HepG2 (cell line): ENCODE results near the gene FBXO33. TPM values are rescaled to one million over a fixed set of nuclear protein-coding genes. Genes with fewer than 3 reads are reported as not detected.

Source experiments
- FOXP4 ChIP-seq: sonication (generic); formaldehyde crosslinking; IDR thresholded peaks from 2 replicates; pipeline ENCODE4 v1.4.0; 2020; ENCODE audit warnings: missing genetic modification reagents
- NFATC3 ChIP-seq: sonication (generic); formaldehyde crosslinking; IDR thresholded peaks from 2 replicates; pipeline ENCODE4 v1.5.1; 2020; ENCODE audit warnings: mild to moderate bottlenecking, missing genetic modification reagents
- PCBP1 ChIP-seq: fragments of 200-400 bp; formaldehyde crosslinking; IDR thresholded peaks from 2 replicates; pipeline ENCODE4 v1.6.1; 2017; ENCODE audit warnings: mild to moderate bottlenecking, low read depth, low read length, borderline replicate concordance
- PRDM4 ChIP-seq: sonication (generic); formaldehyde crosslinking; IDR thresholded peaks from 2 replicates; pipeline ENCODE4 v1.9.0; 2021; ENCODE audit warnings: missing genetic modification reagents, borderline replicate concordance
- RCOR2 ChIP-seq: IDR thresholded peaks from 2 replicates; pipeline ENCODE4 v1.6.1; 2016; ENCODE audit warnings: missing biosample characterization, missing genetic modification reagents
- RFXAP ChIP-seq: sonication (generic); formaldehyde crosslinking; IDR thresholded peaks from 2 replicates; pipeline ENCODE4 v1.4.0; 2020; ENCODE audit warnings: missing genetic modification reagents, borderline replicate concordance
- TBX3 ChIP-seq: fragments of 450-650 bp; IDR thresholded peaks from 2 replicates; pipeline ENCODE4 v1.6.1; 2017; ENCODE audit warnings: antibody characterized with exemption, mild to moderate bottlenecking, inconsistent platforms, borderline replicate concordance
- TOE1 ChIP-seq: sonication (generic); formaldehyde crosslinking; IDR thresholded peaks from 2 replicates; pipeline ENCODE4 v1.4.0; 2020; ENCODE audit warnings: mild to moderate bottlenecking, missing genetic modification reagents
- ZEB1 ChIP-seq: IDR thresholded peaks from 2 replicates; pipeline ENCODE4 v1.6.1; 2012; ENCODE audit warnings: mild to moderate bottlenecking, low read depth, inconsistent platforms; ENCODE audit not compliant: insufficient replicate concordance
- ZFP36L2 ChIP-seq: sonication (generic); formaldehyde crosslinking; IDR thresholded peaks from 2 replicates; pipeline ENCODE4 v1.4.0; 2020; ENCODE audit warnings: missing genetic modification reagents
- ZNF580 ChIP-seq: IDR thresholded peaks from 2 replicates; pipeline ENCODE4 v1.6.1; 2016; ENCODE audit warnings: low read depth, borderline replicate concordance
- ZNF605 ChIP-seq: sonication (generic); formaldehyde crosslinking; IDR thresholded peaks from 2 replicates; pipeline ENCODE4 v1.8.0; 2022; ENCODE audit warnings: mild to moderate bottlenecking, missing genetic modification reagents
- ZNF749 ChIP-seq: sonication (generic); formaldehyde crosslinking; IDR thresholded peaks from 2 replicates; pipeline ENCODE4 v1.8.0; 2022; ENCODE audit warnings: mild to moderate bottlenecking, missing genetic modification reagents, moderate library complexity, borderline replicate concordance
- polyA plus RNA-seq, 8 experiments: library from polyadenylated mRNA; depleted of rRNA in 3 of 8; stranded (reverse) in 7 of 8; unstranded in 1 of 8; fragments of >200 nt; fragmentation: Illumina TruSeq in 4 of 8; extraction: Trizol in 4 of 8; gene quantifications; 2 replicates each; pipeline versions ENCODE4 v1.2.1 to v1.2.3, GENCODE V29; 2011 to 2016; ENCODE audit warnings: low read depth in 4 of 8, missing spikeins in 1 of 8, mixed read lengths in 1 of 8; ENCODE audit not compliant: insufficient read depth in 1 of 8
- total RNA-seq, 5 experiments: library from RNA; depleted of rRNA; stranded (reverse); fragments of >200 nt; fragmentation: Illumina TruSeq; extraction: Trizol; gene quantifications; 2 replicates each; pipeline ENCODE4 v1.2.3, GENCODE V29; 2016; ENCODE audit warnings: low read depth in 1 of 5
- TF ChIP-seq, protein P1 (sequence below): sonication (generic); formaldehyde crosslinking; IDR thresholded peaks from 2 replicates; pipeline ENCODE4 v1.8.1; 2022; ENCODE audit warnings: low read depth, mild to moderate bottlenecking, missing genetic modification reagents
- TF ChIP-seq, protein P2 (sequence below): sonication (generic); formaldehyde crosslinking; IDR thresholded peaks from 2 replicates; pipeline ENCODE4 v1.8.1; 2023; ENCODE audit warnings: mild to moderate bottlenecking, moderate library complexity, missing genetic modification reagents
- TF ChIP-seq, protein P3 (sequence below): sonication (generic); formaldehyde crosslinking; conservative IDR thresholded peaks from 2 replicates; pipeline ENCODE4 v1.4.0; 2020; ENCODE audit warnings: missing genetic modification reagents

The FBXO33 gene
- total and polyA plus RNA-seq, 2 of the 13 experiments (the other 11 are each of a cell fraction or from before 2014, with no cell fraction given) = 15.5 to 16.9 TPM

- TF ChIP-seq, protein P1, sequence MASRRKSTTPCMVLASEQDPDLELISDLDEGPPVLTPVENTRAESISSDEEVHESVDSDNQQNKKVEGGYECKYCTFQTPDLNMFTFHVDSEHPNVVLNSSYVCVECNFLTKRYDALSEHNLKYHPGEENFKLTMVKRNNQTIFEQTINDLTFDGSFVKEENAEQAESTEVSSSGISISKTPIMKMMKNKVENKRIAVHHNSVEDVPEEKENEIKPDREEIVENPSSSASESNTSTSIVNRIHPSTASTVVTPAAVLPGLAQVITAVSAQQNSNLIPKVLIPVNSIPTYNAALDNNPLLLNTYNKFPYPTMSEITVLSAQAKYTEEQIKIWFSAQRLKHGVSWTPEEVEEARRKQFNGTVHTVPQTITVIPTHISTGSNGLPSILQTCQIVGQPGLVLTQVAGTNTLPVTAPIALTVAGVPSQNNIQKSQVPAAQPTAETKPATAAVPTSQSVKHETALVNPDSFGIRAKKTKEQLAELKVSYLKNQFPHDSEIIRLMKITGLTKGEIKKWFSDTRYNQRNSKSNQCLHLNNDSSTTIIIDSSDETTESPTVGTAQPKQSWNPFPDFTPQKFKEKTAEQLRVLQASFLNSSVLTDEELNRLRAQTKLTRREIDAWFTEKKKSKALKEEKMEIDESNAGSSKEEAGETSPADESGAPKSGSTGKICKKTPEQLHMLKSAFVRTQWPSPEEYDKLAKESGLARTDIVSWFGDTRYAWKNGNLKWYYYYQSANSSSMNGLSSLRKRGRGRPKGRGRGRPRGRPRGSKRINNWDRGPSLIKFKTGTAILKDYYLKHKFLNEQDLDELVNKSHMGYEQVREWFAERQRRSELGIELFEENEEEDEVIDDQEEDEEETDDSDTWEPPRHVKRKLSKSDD (CRISPR knock-in tag) = peak; percentile 86
- TF ChIP-seq, protein P2, sequence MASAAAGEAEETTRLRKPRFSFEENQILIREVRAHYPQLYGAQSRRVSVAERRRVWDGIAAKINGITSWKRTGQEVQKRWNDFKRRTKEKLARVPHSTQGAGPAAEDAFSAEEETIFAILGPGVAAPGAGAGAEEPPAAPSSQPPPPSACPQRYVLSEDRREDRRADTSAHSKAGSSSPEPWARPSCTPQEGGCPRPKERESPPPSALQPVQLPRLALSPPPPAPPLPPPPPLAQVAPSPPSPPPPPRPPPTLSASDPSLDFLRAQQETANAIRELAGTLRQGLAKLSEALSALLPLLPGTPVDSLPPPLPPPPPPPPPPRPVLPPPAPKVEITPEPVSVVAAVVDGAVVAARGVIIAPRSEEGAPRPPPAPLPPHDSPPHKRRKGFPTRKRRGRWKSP (CRISPR knock-in tag) = no peak
- TF ChIP-seq TBX3 (no peak), ZNF605 (CRISPR knock-in tag) (no peak; the same call in 1 of the 2 replicates), TOE1 (CRISPR knock-in tag) (peak; percentile 79; the same call in 1 of the 2 replicates), PCBP1 (peak; percentile 99), ZNF580 (CRISPR knock-in tag) (peak; percentile 96; the same call in 1 of the 2 replicates), NFATC3 (CRISPR knock-in tag) (peak; percentile 80; the same call in 1 of the 2 replicates), ZNF749 (peak; percentile 80; the same call in 1 of the 2 replicates), PRDM4 (0 out of 2 replicates have a peak, but pooled peaks have one; percentile 79), ZFP36L2 (peak; percentile 73; the same call in 1 of the 2 replicates), RFXAP (CRISPR knock-in tag) (peak; percentile 58; the same call in 1 of the 2 replicates), FOXP4 (peak; percentile 71), RCOR2 (CRISPR knock-in tag) (0 out of 2 replicates have a peak, but pooled peaks have one; percentile 15), ZEB1 (no peak)
- TF ChIP-seq, protein P3, sequence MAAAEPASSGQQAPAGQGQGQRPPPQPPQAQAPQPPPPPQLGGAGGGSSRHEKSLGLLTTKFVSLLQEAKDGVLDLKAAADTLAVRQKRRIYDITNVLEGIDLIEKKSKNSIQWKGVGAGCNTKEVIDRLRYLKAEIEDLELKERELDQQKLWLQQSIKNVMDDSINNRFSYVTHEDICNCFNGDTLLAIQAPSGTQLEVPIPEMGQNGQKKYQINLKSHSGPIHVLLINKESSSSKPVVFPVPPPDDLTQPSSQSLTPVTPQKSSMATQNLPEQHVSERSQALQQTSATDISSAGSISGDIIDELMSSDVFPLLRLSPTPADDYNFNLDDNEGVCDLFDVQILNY = peak; percentile 68; the same call in 1 of the 2 replicates
These were observed at the start of gene FBXO33 (continued) for GRCh38 chr14:39432179-39432618.
